Parathyroid adenoma (tissue), 2 donors: ENCODE results near the gene MAN2B1.

Source experiments
- H2AFZ ChIP-seq: fragments of 300-600 bp; sonication (generic); one replicate; pipeline ENCODE4 v1.7.0; 2017; ENCODE audit warnings: antibody characterized with exemption, mild to moderate bottlenecking
- H3K27ac ChIP-seq: fragments of 300-600 bp; sonication (generic); one replicate; pipeline ENCODE4 v1.7.0; 2017
- H3K27me3 ChIP-seq: fragments of 300-600 bp; sonication (generic); one replicate; pipeline ENCODE4 v1.7.0; 2017; ENCODE audit warnings: low read length; ENCODE audit not compliant: control insufficient read depth, insufficient read depth
- H3K36me3 ChIP-seq: fragments of 300-600 bp; sonication (generic); one replicate; pipeline ENCODE4 v1.7.0; 2017; ENCODE audit warnings: low read length; ENCODE audit not compliant: control insufficient read depth, insufficient read depth
- H3K4me1 ChIP-seq: fragments of 300-600 bp; sonication (generic); one replicate; pipeline ENCODE4 v1.7.0; 2017; ENCODE audit warnings: control low read depth
- H3K4me2 ChIP-seq: fragments of 300-600 bp; sonication (generic); one replicate; pipeline ENCODE4 v1.7.0; 2017; ENCODE audit warnings: low read length
- H3K4me3 ChIP-seq: fragments of 300-600 bp; sonication (generic); one replicate; pipeline ENCODE4 v1.7.0; 2017; ENCODE audit warnings: low read depth, low read length
- H3K79me2 ChIP-seq: fragments of 300-600 bp; sonication (generic); one replicate; pipeline ENCODE4 v1.7.0; 2017; ENCODE audit warnings: control low read depth
- H3K9ac ChIP-seq: fragments of 300-600 bp; sonication (generic); one replicate; pipeline ENCODE4 v1.7.0; 2017; ENCODE audit warnings: mild to moderate bottlenecking
- H3K9me3 ChIP-seq: fragments of 300-600 bp; sonication (generic); one replicate; pipeline ENCODE4 v1.7.0; 2017; ENCODE audit warnings: low read length; ENCODE audit not compliant: control insufficient read depth
- CTCF ChIP-seq: fragments of 300-600 bp; sonication (generic); IDR thresholded peaks from one replicate; pipeline ENCODE4 v1.7.0; 2017; ENCODE audit warnings: antibody characterized with exemption, mild to moderate bottlenecking
- donor health status: primary hyperparathyroidism.

Gene MAN2B1

GRCh38 chr19:12711187-12711586 is 44.6 kb upstream of the MAN2B1 start:
- no peaks in the 10 kb centered on the region for H3K27me3 ChIP-seq
- TF ChIP-seq CTCF, result no peak
- no peaks in the 10 kb centered on the region for H3K36me3 ChIP-seq

GRCh38 chr19:12708641-12709040 is 42.1 kb upstream of the MAN2B1 start:
- no peak for TF ChIP-seq CTCF

More at GRCh38 chr19:12711187-12711586, 44.6 kb upstream of the MAN2B1 start:
- H3K4me3 ChIP-seq, result no peak overlapping the region
- H3K79me2 ChIP-seq, result peaks cover 27% of the 10 kb centered on the region
- no peak overlapping the region for H3K4me2 ChIP-seq
- no peaks in the 10 kb centered on the region for H3K4me1 ChIP-seq
- H3K27ac ChIP-seq, result no peak overlapping the region
- H2AFZ ChIP-seq, result no peak overlapping the region
- H3K9me3 ChIP-seq, result no peaks in the 10 kb centered on the region
- H3K9ac ChIP-seq, result no peak overlapping the region

GRCh38 chr19:12706332-12706718 is 39.8 kb upstream of the MAN2B1 start:
- H2AFZ ChIP-seq, result no peak overlapping the region
- H3K27ac ChIP-seq, result no peak overlapping the region
- no peak overlapping the region for H3K9ac ChIP-seq
- H3K79me2 ChIP-seq, result peaks cover 10% of the 10 kb centered on the region
- no peak overlapping the region for H3K4me2 ChIP-seq
- no peaks in the 10 kb centered on the region for H3K9me3 ChIP-seq
- TF ChIP-seq CTCF, result no peak
- H3K4me3 ChIP-seq, result no peak overlapping the region
- H3K27me3 ChIP-seq, result no peaks in the 10 kb centered on the region
- H3K36me3 ChIP-seq, result no peaks in the 10 kb centered on the region
- H3K4me1 ChIP-seq, result no peaks in the 10 kb centered on the region

More at GRCh38 chr19:12708641-12709040, 42.1 kb upstream of the MAN2B1 start:
- Histone ChIP-seq H3K79me2 (peaks cover 13% of the 10 kb centered on the region), H3K4me2 (no peak overlapping the region), H3K9ac (no peak overlapping the region), H2AFZ (no peak overlapping the region), H3K4me3 (no peak overlapping the region), H3K9me3 (no peaks in the 10 kb centered on the region), H3K27ac (no peak overlapping the region), H3K4me1 (no peaks in the 10 kb centered on the region), H3K36me3 (no peaks in the 10 kb centered on the region), H3K27me3 (no peaks in the 10 kb centered on the region)

GRCh38 chr19:12705654-12706331 is 39.3 kb upstream of the MAN2B1 start:
- H3K4me2 ChIP-seq, result no peak overlapping the region
- no peak overlapping the region for H3K27ac ChIP-seq
- H3K4me1 ChIP-seq, result no peaks in the 10 kb centered on the region
- H3K79me2 ChIP-seq, result peaks cover 10% of the 10 kb centered on the region
- H3K9ac ChIP-seq, result no peak overlapping the region
- no peak overlapping the region for H2AFZ ChIP-seq
- no peaks in the 10 kb centered on the region for H3K9me3 ChIP-seq
- H3K4me3 ChIP-seq, result no peak overlapping the region
- H3K36me3 ChIP-seq, result no peaks in the 10 kb centered on the region
- no peak for TF ChIP-seq CTCF
- no peaks in the 10 kb centered on the region for H3K27me3 ChIP-seq

- Histone ChIP-seq H3K4me2 (no peak overlapping the region), H3K36me3 (no peaks in the 10 kb centered on the region), H3K4me3 (no peak overlapping the region), H3K27ac (no peak overlapping the region), H3K9me3 (no peaks in the 10 kb centered on the region), H3K27me3 (no peaks in the 10 kb centered on the region), H3K4me1 (no peaks in the 10 kb centered on the region), H3K9ac (no peak overlapping the region), H2AFZ (no peak overlapping the region), H3K79me2 (peaks cover 10% of the 10 kb centered on the region)
- no peak for TF ChIP-seq CTCF
Observed at GRCh38 chr19:12705169-12705568, 38.6 kb upstream of the MAN2B1 start.
